Mesenchymal stem cell (in vitro differentiated cells and primary cell): ENCODE results near the gene SYNE2.

ENCODE experiments used
- DNase-seq: peaks from one replicate; pipeline ENCODE4 v3.0.0-alpha.2; 2013
- H2AFZ ChIP-seq: one replicate; pipeline ENCODE4 v1.6.1; 2013; ENCODE audit warnings: low read depth, mild to moderate bottlenecking, control low read depth, inconsistent platforms, low read length, moderate library complexity
- H2AK5ac ChIP-seq: 2 replicates; pipeline ENCODE4 v1.6.1; 2013; ENCODE audit warnings: low read length, moderate library complexity, mild to moderate bottlenecking, inconsistent platforms; ENCODE audit not compliant: severe bottlenecking
- H2BK120ac ChIP-seq: one replicate; pipeline ENCODE4 v1.6.1; 2013; ENCODE audit warnings: low read depth, mild to moderate bottlenecking, inconsistent platforms, low read length, moderate library complexity
- H2BK12ac ChIP-seq, 2 experiments: one replicate each; pipeline ENCODE4 v1.6.1; 2013; ENCODE audit warnings: inconsistent platforms in 2 of 2, low read length in 2 of 2, mild to moderate bottlenecking in 2 of 2, moderate library complexity in 2 of 2, control low read depth in 1 of 2
- H2BK15ac ChIP-seq: one replicate; pipeline ENCODE4 v1.6.1; 2013; ENCODE audit warnings: mild to moderate bottlenecking, low read depth, inconsistent platforms; ENCODE audit not compliant: poor library complexity, severe bottlenecking
- H2BK5ac ChIP-seq: 2 replicates; pipeline ENCODE4 v1.6.1; 2013; ENCODE audit warnings: low read depth, mild to moderate bottlenecking, low read length, control low read depth, inconsistent platforms; ENCODE audit not compliant: poor library complexity, severe bottlenecking
- H3K14ac ChIP-seq, 2 experiments: one replicate each; pipeline ENCODE4 v1.6.1; 2013; ENCODE audit warnings: inconsistent platforms in 2 of 2, low read length in 2 of 2, control low read depth in 1 of 2, mild to moderate bottlenecking in 1 of 2, moderate library complexity in 1 of 2
- H3K18ac ChIP-seq, 2 experiments: one replicate each; pipeline ENCODE4 v1.6.1; 2013; ENCODE audit warnings: inconsistent platforms in 2 of 2, low read length in 2 of 2, control low read depth in 1 of 2, low read depth in 1 of 2, mild to moderate bottlenecking in 1 of 2
- H3K23ac ChIP-seq, 2 experiments: one replicate each; pipeline ENCODE4 v1.6.1; 2013; ENCODE audit warnings: inconsistent platforms in 2 of 2, low read length in 2 of 2, mild to moderate bottlenecking in 2 of 2, moderate library complexity in 2 of 2, control low read depth in 1 of 2
- H3K27ac ChIP-seq: 2 replicates; pipeline ENCODE4 v1.5.1; 2013; ENCODE audit warnings: mild to moderate bottlenecking, moderate library complexity, low read length, control low read depth, inconsistent platforms; ENCODE audit not compliant: poor library complexity, severe bottlenecking
- H3K27me3 ChIP-seq, 2 experiments: 2 replicates each; pipeline versions ENCODE4 v1.6.1 to v1.7.0; 2013; ENCODE audit warnings: low read length in 2 of 2, mild to moderate bottlenecking in 2 of 2, moderate library complexity in 2 of 2, control low read depth in 1 of 2, inconsistent platforms in 1 of 2; ENCODE audit not compliant: control insufficient read depth in 1 of 2, insufficient read depth in 1 of 2
- H3K36me3 ChIP-seq, 2 experiments: 2 replicates each; pipeline versions ENCODE4 v1.6.1 to v1.7.0; 2013; ENCODE audit warnings: low read length in 2 of 2, control low read depth in 1 of 2, inconsistent platforms in 1 of 2, low read depth in 1 of 2, mild to moderate bottlenecking in 1 of 2; ENCODE audit not compliant: insufficient read depth in 2 of 2, control insufficient read depth in 1 of 2
- H3K4ac ChIP-seq, 2 experiments: one replicate each; pipeline ENCODE4 v1.6.1; 2013; ENCODE audit warnings: inconsistent platforms in 2 of 2, low read length in 2 of 2, mild to moderate bottlenecking in 2 of 2, moderate library complexity in 2 of 2, control low read depth in 1 of 2, low read depth in 1 of 2
- H3K4me1 ChIP-seq: 2 replicates; pipeline ENCODE4 v1.6.1; 2013; ENCODE audit warnings: low read depth, low read length, control low read depth; ENCODE audit not compliant: control insufficient read depth, insufficient read depth
- H3K4me2 ChIP-seq: 2 replicates; pipeline ENCODE4 v1.6.1; 2013; ENCODE audit warnings: low read length, mild to moderate bottlenecking, inconsistent platforms; ENCODE audit not compliant: poor library complexity, severe bottlenecking
- H3K4me3 ChIP-seq, 2 experiments: 2 replicates each; pipeline versions ENCODE4 v1.5.1 to v1.7.0; 2013; ENCODE audit warnings: low read length in 2 of 2, mild to moderate bottlenecking in 2 of 2, control low read depth in 1 of 2, low read depth in 1 of 2; ENCODE audit not compliant: insufficient read depth in 1 of 2
- H3K79me1 ChIP-seq: replicated peaks from 2 replicates; pipeline ENCODE4 v1.6.1; 2013; ENCODE audit warnings: mild to moderate bottlenecking, control low read depth, low read length, inconsistent platforms; ENCODE audit not compliant: poor library complexity, severe bottlenecking
- H3K9ac ChIP-seq: 2 replicates; pipeline ENCODE4 v1.7.0; 2013; ENCODE audit warnings: mild to moderate bottlenecking, low read length, moderate library complexity
- H3K9me3 ChIP-seq: 2 replicates; pipeline ENCODE4 v1.7.0; 2013; ENCODE audit warnings: mild to moderate bottlenecking, low read length; ENCODE audit not compliant: control insufficient read depth
- H4K8ac ChIP-seq: one replicate; pipeline ENCODE4 v1.6.1; 2013; ENCODE audit warnings: inconsistent platforms, mild to moderate bottlenecking, low read length, moderate library complexity
- H4K91ac ChIP-seq: one replicate; pipeline ENCODE4 v1.6.1; 2013; ENCODE audit warnings: mild to moderate bottlenecking, low read length, inconsistent platforms
- WGBS: methylation state at CpG from one replicate; pipeline ENCODE4 v1.1.7; 2013; ENCODE audit warnings: mixed read lengths; 5-methylcytosine and 5-hydroxymethylcytosine counted together

Gene SYNE2

GRCh38 chr14:64220056-64220455 is 367.3 kb downstream of the SYNE2 start:
- no peak overlapping the region for H2BK15ac ChIP-seq
- no peak overlapping the region for H2AFZ ChIP-seq
- peaks cover 0 to 44% of the 10 kb centered on the region in 2 experiments for H3K36me3 ChIP-seq
- H4K8ac ChIP-seq: no peak overlapping the region
- no peak overlapping the region for H3K9ac ChIP-seq
- WGBS: 88% methylated on average over 2 of the region's 4 CpGs
- no peak overlapping the region for H2BK120ac ChIP-seq
- no peak overlapping the region for H4K91ac ChIP-seq
- H3K14ac ChIP-seq: no peak overlapping the region
- H3K27me3 ChIP-seq: no peaks in the 10 kb centered on the region
- no peak for DNase-seq
- no peak overlapping the region for H3K4me2 ChIP-seq
- H3K79me1 ChIP-seq: peaks cover 2% of the 10 kb centered on the region
- H2BK12ac ChIP-seq: no peak overlapping the region
- H3K27ac ChIP-seq: no peak overlapping the region
- no peak overlapping the region for H3K23ac ChIP-seq
- no peak overlapping the region for H3K4ac ChIP-seq
- H3K18ac ChIP-seq: no peak overlapping the region
- H3K4me3 ChIP-seq: no peak overlapping the region
- H3K4me1 ChIP-seq: peaks cover 5% of the 10 kb centered on the region
- no peak overlapping the region for H2BK5ac ChIP-seq
- no peaks in the 10 kb centered on the region for H3K9me3 ChIP-seq
- H2AK5ac ChIP-seq: no peak overlapping the region

DNA sequence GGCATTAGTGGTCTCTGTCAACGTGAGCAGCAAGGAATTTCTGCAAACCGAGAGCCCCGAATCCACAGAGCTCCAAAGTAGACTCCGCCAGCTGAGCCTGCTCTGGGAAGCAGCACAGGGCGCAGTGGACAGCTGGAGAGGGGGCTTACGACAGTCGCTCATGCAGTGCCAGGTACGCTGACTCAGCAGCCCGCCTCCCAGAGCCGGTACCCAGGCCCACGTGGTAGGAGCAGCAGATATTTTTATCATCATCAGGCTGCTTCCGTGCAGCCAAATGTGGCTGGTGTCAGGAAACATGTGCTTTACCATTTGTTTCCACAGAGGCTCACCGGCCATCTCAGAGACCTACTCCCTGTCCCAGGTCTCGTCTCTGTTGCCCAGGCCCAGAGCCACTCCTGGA is 367.7 kb downstream of the SYNE2 start:
- H4K91ac ChIP-seq: no peak overlapping the region
- H2BK12ac ChIP-seq: no peak overlapping the region
- H3K36me3 ChIP-seq: peaks cover 0 to 44% of the 10 kb centered on the region in 2 experiments
- no peak overlapping the region for H2BK5ac ChIP-seq
- no peak overlapping the region for H3K18ac ChIP-seq
- no peak overlapping the region for H2AFZ ChIP-seq
- H3K79me1 ChIP-seq: peaks cover 2% of the 10 kb centered on the region
- H3K4ac ChIP-seq: no peak overlapping the region
- H3K27me3 ChIP-seq: no peaks in the 10 kb centered on the region
- WGBS: 89% methylated on average over 14 of the region's 14 CpGs
- H3K9me3 ChIP-seq: no peaks in the 10 kb centered on the region
- H2AK5ac ChIP-seq: no peak overlapping the region
- H3K27ac ChIP-seq: no peak overlapping the region
- no peak overlapping the region for H4K8ac ChIP-seq
- H3K14ac ChIP-seq: no peak overlapping the region
- no peak for DNase-seq
- H3K4me3 ChIP-seq: no peak overlapping the region
- no peak overlapping the region for H3K9ac ChIP-seq
- no peak overlapping the region for H2BK120ac ChIP-seq
- H3K23ac ChIP-seq: no peak overlapping the region
- H2BK15ac ChIP-seq: no peak overlapping the region
- H3K4me2 ChIP-seq: no peak overlapping the region
- peaks cover 9% of the 10 kb centered on the region for H3K4me1 ChIP-seq

DNA sequence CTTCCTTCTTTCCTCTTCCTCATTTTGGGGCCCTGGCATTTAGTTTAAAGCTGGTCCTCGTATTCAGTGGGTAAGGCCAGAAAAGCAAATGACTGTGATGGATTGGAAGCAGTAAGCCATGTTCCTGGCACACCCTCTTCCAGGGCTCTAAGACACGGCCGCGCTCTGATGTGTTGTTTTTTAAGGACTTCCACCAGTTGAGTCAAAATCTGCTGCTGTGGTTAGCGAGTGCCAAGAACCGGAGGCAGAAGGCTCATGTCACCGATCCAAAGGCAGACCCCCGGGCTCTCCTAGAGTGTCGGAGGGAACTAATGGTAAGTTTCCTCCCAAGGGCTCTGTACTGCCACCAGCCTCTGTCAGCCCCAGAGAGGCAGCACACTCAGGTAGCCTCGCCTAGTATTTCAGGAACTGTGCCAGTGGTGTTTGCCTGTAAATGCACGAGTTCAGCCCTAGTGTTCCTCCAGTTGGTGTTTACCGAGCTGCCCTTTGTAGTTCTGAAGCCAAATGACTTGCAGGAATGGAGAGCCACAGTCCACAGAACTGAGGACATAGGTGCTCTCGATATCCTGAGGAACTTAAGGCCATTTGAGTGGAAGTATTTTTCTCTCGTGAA is 368.7 kb downstream of the SYNE2 start:
- Histone ChIP-seq H3K9ac (no peak overlapping the region), H2AFZ (no peak overlapping the region), H2BK12ac (no peak overlapping the region), H3K27me3 (no peaks in the 10 kb centered on the region), H3K4ac (no peak overlapping the region), H4K8ac (no peak overlapping the region), H2BK15ac (no peak overlapping the region), H3K79me1 (peaks cover 2% of the 10 kb centered on the region), H3K27ac (no peak overlapping the region), H3K14ac (no peak overlapping the region), H4K91ac (no peak overlapping the region), H3K4me3 (no peak overlapping the region), H3K36me3 (peaks cover 0 to 38% of the 10 kb centered on the region in 2 experiments), H2BK5ac (no peak overlapping the region), H3K23ac (no peak overlapping the region), H2BK120ac (no peak overlapping the region), H2AK5ac (no peak overlapping the region), H3K18ac (no peak overlapping the region), H3K4me1 (peaks cover 9% of the 10 kb centered on the region), H3K4me2 (no peak overlapping the region), H3K9me3 (no peaks in the 10 kb centered on the region)
- 95% methylated on average over 14 of the region's 14 CpGs for WGBS
- no peak for DNase-seq

GRCh38 chr14:64225151-64225757 is 372.4 kb downstream of the SYNE2 start:
- H3K18ac ChIP-seq: no peak overlapping the region
- H3K23ac ChIP-seq: no peak overlapping the region
- peaks cover 0 to 3% of the 10 kb centered on the region in 2 experiments for H3K27me3 ChIP-seq
- DNase-seq: no peak
- WGBS: 90% methylated on average over 10 of the region's 10 CpGs
- H3K27ac ChIP-seq: no peak overlapping the region
- H3K4ac ChIP-seq: no peak overlapping the region
- no peaks in the 10 kb centered on the region for H3K9me3 ChIP-seq
- H4K8ac ChIP-seq: no peak overlapping the region
- peaks cover 7% of the 10 kb centered on the region for H3K4me1 ChIP-seq
- no peak overlapping the region for H2AK5ac ChIP-seq
- no peak overlapping the region for H2BK120ac ChIP-seq
- H3K4me3 ChIP-seq: no peak overlapping the region
- no peak overlapping the region for H2BK15ac ChIP-seq
- H3K36me3 ChIP-seq: peaks cover 0 to 37% of the 10 kb centered on the region in 2 experiments
- H3K9ac ChIP-seq: no peak overlapping the region
- H2BK12ac ChIP-seq: no peak overlapping the region
- no peak overlapping the region for H3K14ac ChIP-seq
- no peak overlapping the region for H3K4me2 ChIP-seq
- peaks cover 2% of the 10 kb centered on the region for H3K79me1 ChIP-seq
- H2BK5ac ChIP-seq: no peak overlapping the region
- H2AFZ ChIP-seq: no peak overlapping the region
- H4K91ac ChIP-seq: no peak overlapping the region
